HCT116 (cell line): ENCODE results near the gene SDSL. TPM values are rescaled to one million over a fixed set of nuclear protein-coding genes. Genes with fewer than 3 reads are reported as not detected.

Source experiments
- ATAC-seq: fragments of 200-7000 bp; cut with Tn5 transposase; 2 replicates; pipeline ENCODE4 v1.9.1; 2020; ENCODE audit warnings: mild to moderate bottlenecking, moderate library complexity
- BruUV-seq: library from RNA; stranded (reverse); fragments of 400-500 nt; replicated peaks from 2 replicates; lab custom pipeline; 2021; lab: Mats Ljungman, UMichigan
- CTCF ChIA-PET: fragments of 300-600 bp; sonication (Branson Sonifier 250); formaldehyde crosslinking; loops from one replicate; lab custom pipeline; 2021; ENCODE audit warnings: antibody characterized with exemption; lab: Charles Lee
- POLR2A ChIA-PET: fragments of 300-600, 350-600 bp; sonication (Branson Sonifier 250); formaldehyde crosslinking; loops from one replicate; lab custom pipeline; 2021; ENCODE audit warnings: antibody characterized with exemption; lab: Charles Lee
- RAD21 ChIA-PET, 2 experiments: fragments of 300-600 bp; sonication (Branson Sonifier 250); formaldehyde crosslinking; loops; one replicate each; lab custom pipeline; 2023; ENCODE audit warnings: low total read pairs in 2 of 2; ENCODE audit not compliant: uncharacterized antibody in 2 of 2, unreplicated experiment in 2 of 2, low non-redundant PET in 1 of 2; lab: Charles Lee
- DNase-seq: peaks from one replicate; pipeline ENCODE4 v3.0.0-alpha.2; 2010; ENCODE audit warnings: low read depth, low spot score
- H2AFZ ChIP-seq: fragments of 200-600 bp; shearing (Covaris generic), sonication (generic); 2 replicates; pipeline ENCODE4 v1.6.1; 2017; ENCODE audit warnings: low read depth, mixed run types, mixed read lengths, antibody characterized with exemption, low read length; ENCODE audit not compliant: poor library complexity, severe bottlenecking
- H3K27ac ChIP-seq: 2 replicates; pipeline ENCODE4 v1.5.1; 2012; ENCODE audit warnings: low read depth, low read length
- H3K27me3 ChIP-seq: fragments of 200-600 bp; sonication (generic); 2 replicates; pipeline ENCODE4 v1.6.1; 2016; ENCODE audit warnings: mixed run types, low read length, mixed read lengths; ENCODE audit not compliant: insufficient read depth
- H3K36me3 ChIP-seq, 2 experiments: fragments of 200-500 bp in 1 of 2; fragments of 200-600 bp in 1 of 2; sonication (Bioruptor generic) in 1 of 2; sonication (generic) in 1 of 2; 2 replicates each; pipeline versions ENCODE4 v1.5.1 to v1.6.1; 2014 to 2016; ENCODE audit warnings: low read length in 2 of 2, inconsistent platforms in 1 of 2, mixed read lengths in 1 of 2, mixed run types in 1 of 2; ENCODE audit not compliant: insufficient read depth in 2 of 2, control insufficient read depth in 1 of 2
- H3K4me1 ChIP-seq, 2 experiments: fragments of 200-600 bp in 1 of 2; sonication (generic) in 1 of 2; 2 replicates each; pipeline versions ENCODE4 v1.5.1 to v1.6.1; 2012 to 2017; ENCODE audit warnings: low read length in 2 of 2, inconsistent platforms in 1 of 2, mild to moderate bottlenecking in 1 of 2, mixed read lengths in 1 of 2, mixed run types in 1 of 2, moderate library complexity in 1 of 2; ENCODE audit not compliant: insufficient read depth in 2 of 2, control insufficient read depth in 1 of 2
- H3K4me2 ChIP-seq: fragments of 200-600 bp; sonication (generic); 2 replicates; pipeline ENCODE4 v1.6.1; 2017; ENCODE audit warnings: mixed run types, low read length, mixed read lengths
- H3K4me3 ChIP-seq, 2 experiments: fragments of 200-600 bp in 1 of 2; sonication (generic) in 1 of 2; replicated peaks in 1 of 2; 2 replicates each; pipeline ENCODE4 v1.5.1; 2011 to 2016; ENCODE audit warnings: low read length in 2 of 2, control low read depth in 1 of 2, low read depth in 1 of 2, mild to moderate bottlenecking in 1 of 2, mixed read lengths in 1 of 2, mixed run types in 1 of 2
- H3K79me2 ChIP-seq: fragments of 200-600 bp; sonication (generic); 2 replicates; pipeline ENCODE4 v1.6.1; 2017; ENCODE audit warnings: mild to moderate bottlenecking, mixed run types, low read length, moderate library complexity, mixed read lengths; ENCODE audit not compliant: insufficient read depth
- H3K9ac ChIP-seq: fragments of 200-600 bp; sonication (generic); 2 replicates; pipeline ENCODE4 v1.6.1; 2016; ENCODE audit warnings: low read length, mixed read lengths
- H3K9me2 ChIP-seq: fragments of 200-600 bp; sonication (generic), shearing (Covaris generic); 2 replicates; pipeline ENCODE4 v1.6.1; 2017; ENCODE audit warnings: mixed run types, mild to moderate bottlenecking, moderate library complexity; ENCODE audit not compliant: insufficient read depth
- H3K9me3 ChIP-seq, 2 experiments: fragments of 200-500 bp in 1 of 2; fragments of 200-600 bp in 1 of 2; sonication (Bioruptor generic) in 1 of 2; sonication (generic) in 1 of 2; 2 replicates each; pipeline ENCODE4 v1.6.1; 2014 to 2017; ENCODE audit warnings: low read length in 2 of 2, mixed read lengths in 2 of 2, inconsistent platforms in 1 of 2, low read depth in 1 of 2, mild to moderate bottlenecking in 1 of 2, mixed run types in 1 of 2, moderate library complexity in 1 of 2; ENCODE audit not compliant: control insufficient read depth in 1 of 2, insufficient read depth in 1 of 2
- H4K20me1 ChIP-seq: fragments of 200-600 bp; sonication (generic), shearing (Covaris generic); 2 replicates; pipeline ENCODE4 v1.6.1; 2017; ENCODE audit warnings: mixed run types, mild to moderate bottlenecking, moderate library complexity; ENCODE audit not compliant: insufficient read depth
- EGR1 ChIP-seq: IDR thresholded peaks from 2 replicates; pipeline ENCODE4 v1.6.1; 2012; ENCODE audit warnings: low read depth
- ELF1 ChIP-seq: IDR thresholded peaks from 2 replicates; pipeline ENCODE4 v1.6.1; 2012; ENCODE audit warnings: low read depth, borderline replicate concordance
- FOSL1 ChIP-seq: IDR thresholded peaks from 2 replicates; pipeline ENCODE4 v1.6.1; 2012; ENCODE audit warnings: low read depth
- JUND ChIP-seq: IDR thresholded peaks from 2 replicates; pipeline ENCODE4 v1.6.1; 2012
- POLR2AphosphoS5 ChIP-seq: IDR thresholded peaks from 2 replicates; pipeline ENCODE4 v1.6.1; 2011; ENCODE audit warnings: mild to moderate bottlenecking, low read depth, low read length, moderate library complexity
- RAD21 ChIP-seq: IDR thresholded peaks from 2 replicates; pipeline ENCODE4 v1.6.1; 2012; ENCODE audit warnings: low read depth, mild to moderate bottlenecking
- SRF ChIP-seq: IDR thresholded peaks from 2 replicates; pipeline ENCODE4 v1.6.1; 2012; ENCODE audit warnings: low read depth
- TCF7L2 ChIP-seq: IDR thresholded peaks from 2 replicates; pipeline ENCODE4 v1.7.0; 2011; ENCODE audit warnings: borderline replicate concordance, inconsistent platforms; ENCODE audit not compliant: insufficient read depth, insufficient read length; ENCODE audit errors: extremely low read depth
- YY1 ChIP-seq: IDR thresholded peaks from 2 replicates; pipeline ENCODE4 v1.6.1; 2011; ENCODE audit warnings: low read length, low read depth, moderate library complexity, mild to moderate bottlenecking; ENCODE audit not compliant: insufficient replicate concordance; ENCODE audit errors: extremely low read depth
- ZNF274 ChIP-seq: fragments of 200-500 bp; sonication (Bioruptor generic); IDR thresholded peaks from 2 replicates; pipeline ENCODE4 v1.6.1; 2014; ENCODE audit warnings: mild to moderate bottlenecking, low read depth, low read length, inconsistent platforms
- intact Hi-C: fragments of 100-400 bp; cut with micrococcal nuclease; formaldehyde crosslinking; loops from 2 replicates; pipeline ENCODE4 v1.10.0; 2022
- total RNA-seq: library from RNA; stranded (reverse); gene quantifications from one replicate; pipeline ENCODE4 v1.2.1, GENCODE V29; 2021; ENCODE audit not compliant: unreplicated experiment
- TF ChIP-seq, protein P1 (sequence below): IDR thresholded peaks from 2 replicates; pipeline ENCODE4 v1.6.1; 2011; ENCODE audit warnings: mild to moderate bottlenecking, low read length, moderate library complexity; ENCODE audit not compliant: insufficient replicate concordance; ENCODE audit errors: extremely low read depth
- TF ChIP-seq, protein P2 (sequence below): IDR thresholded peaks from 2 replicates; pipeline ENCODE4 v1.6.1; 2012
- TF ChIP-seq, protein P3 (sequence below): IDR thresholded peaks from 2 replicates; pipeline ENCODE4 v1.6.1; 2012
- TF ChIP-seq, protein P4 (sequence below): IDR thresholded peaks from 2 replicates; pipeline ENCODE4 v1.6.1; 2012; ENCODE audit warnings: low read depth

Gene SDSL
- total RNA-seq, 1 experiment from 2014 or later = 19.1 TPM

DNA sequence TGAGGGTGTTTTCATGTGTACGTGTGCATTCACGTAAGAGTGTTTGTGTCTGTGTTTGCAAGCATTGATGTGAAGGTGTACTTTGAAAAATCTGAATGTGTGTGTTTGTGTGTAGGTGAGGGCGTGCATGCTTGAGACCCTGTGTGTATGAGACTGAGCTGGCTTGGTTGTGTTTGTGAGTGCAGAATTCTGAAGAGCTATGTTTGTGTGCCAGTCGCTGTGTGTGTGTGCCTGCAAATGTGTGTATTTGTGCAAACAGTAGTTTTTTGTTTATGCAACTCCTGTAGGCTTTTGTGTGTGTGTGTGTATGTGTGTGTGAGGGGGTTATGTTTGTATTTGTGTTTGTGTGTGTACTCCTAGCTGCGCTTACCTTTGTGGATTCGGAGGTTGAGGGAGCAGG, 51.2 kb downstream of the SDSL start:
- ChIA-PET RAD21 (no interaction called here), CTCF (interaction anchor here (2.0 kb wide), 1 partner anchor 11 kb away, joined by 9 read pairs; no protein-coding TSS in a partner anchor)
- no peak for DNase-seq
- peaks cover 1% of the 10 kb centered on the region in 2 experiments; a peak in 2 of 4 replicates for H3K4me1 ChIP-seq
- no peak overlapping the region for H3K4me2 ChIP-seq
- H3K9me2 ChIP-seq = no peaks in the 10 kb centered on the region
- no peaks in the 10 kb centered on the region for H3K36me3 ChIP-seq
- no peaks in the 10 kb centered on the region for H3K9me3 ChIP-seq
- intact Hi-C loops = no loop called here
- H3K4me3 ChIP-seq = no peak overlapping the region
- no TSS peak for BruUV-seq
- H2AFZ ChIP-seq = no peak overlapping the region
- no peak for ATAC-seq
- no peak overlapping the region for H3K27ac ChIP-seq
- TF ChIP-seq ZNF274 = no peak
- TF ChIP-seq, protein P1, sequence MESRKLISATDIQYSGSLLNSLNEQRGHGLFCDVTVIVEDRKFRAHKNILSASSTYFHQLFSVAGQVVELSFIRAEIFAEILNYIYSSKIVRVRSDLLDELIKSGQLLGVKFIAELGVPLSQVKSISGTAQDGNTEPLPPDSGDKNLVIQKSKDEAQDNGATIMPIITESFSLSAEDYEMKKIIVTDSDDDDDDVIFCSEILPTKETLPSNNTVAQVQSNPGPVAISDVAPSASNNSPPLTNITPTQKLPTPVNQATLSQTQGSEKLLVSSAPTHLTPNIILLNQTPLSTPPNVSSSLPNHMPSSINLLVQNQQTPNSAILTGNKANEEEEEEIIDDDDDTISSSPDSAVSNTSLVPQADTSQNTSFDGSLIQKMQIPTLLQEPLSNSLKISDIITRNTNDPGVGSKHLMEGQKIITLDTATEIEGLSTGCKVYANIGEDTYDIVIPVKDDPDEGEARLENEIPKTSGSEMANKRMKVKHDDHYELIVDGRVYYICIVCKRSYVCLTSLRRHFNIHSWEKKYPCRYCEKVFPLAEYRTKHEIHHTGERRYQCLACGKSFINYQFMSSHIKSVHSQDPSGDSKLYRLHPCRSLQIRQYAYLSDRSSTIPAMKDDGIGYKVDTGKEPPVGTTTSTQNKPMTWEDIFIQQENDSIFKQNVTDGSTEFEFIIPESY = no peak
- no peak for TF ChIP-seq FOSL1
- TF ChIP-seq, protein P2, sequence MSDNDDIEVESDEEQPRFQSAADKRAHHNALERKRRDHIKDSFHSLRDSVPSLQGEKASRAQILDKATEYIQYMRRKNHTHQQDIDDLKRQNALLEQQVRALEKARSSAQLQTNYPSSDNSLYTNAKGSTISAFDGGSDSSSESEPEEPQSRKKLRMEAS = no peak
- no peak for TF ChIP-seq EGR1
- no peak for TF ChIP-seq YY1
- no peak for TF ChIP-seq TCF7L2
- TF ChIP-seq JUND = no peak
- no peak for TF ChIP-seq ELF1
- TF ChIP-seq, protein P3, sequence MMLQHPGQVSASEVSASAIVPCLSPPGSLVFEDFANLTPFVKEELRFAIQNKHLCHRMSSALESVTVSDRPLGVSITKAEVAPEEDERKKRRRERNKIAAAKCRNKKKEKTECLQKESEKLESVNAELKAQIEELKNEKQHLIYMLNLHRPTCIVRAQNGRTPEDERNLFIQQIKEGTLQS = no peak
- no peak for TF ChIP-seq RAD21
- no peak for TF ChIP-seq SRF
- no peak for TF ChIP-seq POLR2AphosphoS5
- TF ChIP-seq, protein P4, sequence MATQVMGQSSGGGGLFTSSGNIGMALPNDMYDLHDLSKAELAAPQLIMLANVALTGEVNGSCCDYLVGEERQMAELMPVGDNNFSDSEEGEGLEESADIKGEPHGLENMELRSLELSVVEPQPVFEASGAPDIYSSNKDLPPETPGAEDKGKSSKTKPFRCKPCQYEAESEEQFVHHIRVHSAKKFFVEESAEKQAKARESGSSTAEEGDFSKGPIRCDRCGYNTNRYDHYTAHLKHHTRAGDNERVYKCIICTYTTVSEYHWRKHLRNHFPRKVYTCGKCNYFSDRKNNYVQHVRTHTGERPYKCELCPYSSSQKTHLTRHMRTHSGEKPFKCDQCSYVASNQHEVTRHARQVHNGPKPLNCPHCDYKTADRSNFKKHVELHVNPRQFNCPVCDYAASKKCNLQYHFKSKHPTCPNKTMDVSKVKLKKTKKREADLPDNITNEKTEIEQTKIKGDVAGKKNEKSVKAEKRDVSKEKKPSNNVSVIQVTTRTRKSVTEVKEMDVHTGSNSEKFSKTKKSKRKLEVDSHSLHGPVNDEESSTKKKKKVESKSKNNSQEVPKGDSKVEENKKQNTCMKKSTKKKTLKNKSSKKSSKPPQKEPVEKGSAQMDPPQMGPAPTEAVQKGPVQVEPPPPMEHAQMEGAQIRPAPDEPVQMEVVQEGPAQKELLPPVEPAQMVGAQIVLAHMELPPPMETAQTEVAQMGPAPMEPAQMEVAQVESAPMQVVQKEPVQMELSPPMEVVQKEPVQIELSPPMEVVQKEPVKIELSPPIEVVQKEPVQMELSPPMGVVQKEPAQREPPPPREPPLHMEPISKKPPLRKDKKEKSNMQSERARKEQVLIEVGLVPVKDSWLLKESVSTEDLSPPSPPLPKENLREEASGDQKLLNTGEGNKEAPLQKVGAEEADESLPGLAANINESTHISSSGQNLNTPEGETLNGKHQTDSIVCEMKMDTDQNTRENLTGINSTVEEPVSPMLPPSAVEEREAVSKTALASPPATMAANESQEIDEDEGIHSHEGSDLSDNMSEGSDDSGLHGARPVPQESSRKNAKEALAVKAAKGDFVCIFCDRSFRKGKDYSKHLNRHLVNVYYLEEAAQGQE = no peak
- TF ChIP-seq, all 23 proteins: peak for 0
- H3K9ac ChIP-seq = no peak overlapping the region
- H3K79me2 ChIP-seq = no peaks in the 10 kb centered on the region
- POLR2A ChIA-PET = no interaction called here
- no peaks in the 10 kb centered on the region for H4K20me1 ChIP-seq
- peaks cover 27% of the 10 kb centered on the region for H3K27me3 ChIP-seq
